Gastroesophageal sphincter (tissue), 3 donors: ENCODE measurements around the gene SLC38A10.

Source experiments
- EP300 ChIP-seq: sonication (generic); formaldehyde crosslinking; IDR thresholded peaks from one replicate; pipeline ENCODE4 v1.6.1; 2017; ENCODE audit warnings: antibody characterized with exemption, mild to moderate bottlenecking
- POLR2AphosphoS5 ChIP-seq: sonication (generic); formaldehyde crosslinking; IDR thresholded peaks from one replicate; pipeline ENCODE4 v1.6.1; 2017; ENCODE audit warnings: antibody characterized with exemption
- TF ChIP-seq, protein P1 (sequence below), 4 experiments: fragments of 200-600 bp in 2 of 4; fragments of 450-650 bp in 2 of 4; sonication (generic) in 1 of 4; IDR thresholded peaks; one replicate each; pipeline ENCODE4 v1.5.1; 2017 to 2019; ENCODE audit warnings: antibody characterized with exemption in 4 of 4, mild to moderate bottlenecking in 2 of 4, moderate library complexity in 2 of 4

DNA sequence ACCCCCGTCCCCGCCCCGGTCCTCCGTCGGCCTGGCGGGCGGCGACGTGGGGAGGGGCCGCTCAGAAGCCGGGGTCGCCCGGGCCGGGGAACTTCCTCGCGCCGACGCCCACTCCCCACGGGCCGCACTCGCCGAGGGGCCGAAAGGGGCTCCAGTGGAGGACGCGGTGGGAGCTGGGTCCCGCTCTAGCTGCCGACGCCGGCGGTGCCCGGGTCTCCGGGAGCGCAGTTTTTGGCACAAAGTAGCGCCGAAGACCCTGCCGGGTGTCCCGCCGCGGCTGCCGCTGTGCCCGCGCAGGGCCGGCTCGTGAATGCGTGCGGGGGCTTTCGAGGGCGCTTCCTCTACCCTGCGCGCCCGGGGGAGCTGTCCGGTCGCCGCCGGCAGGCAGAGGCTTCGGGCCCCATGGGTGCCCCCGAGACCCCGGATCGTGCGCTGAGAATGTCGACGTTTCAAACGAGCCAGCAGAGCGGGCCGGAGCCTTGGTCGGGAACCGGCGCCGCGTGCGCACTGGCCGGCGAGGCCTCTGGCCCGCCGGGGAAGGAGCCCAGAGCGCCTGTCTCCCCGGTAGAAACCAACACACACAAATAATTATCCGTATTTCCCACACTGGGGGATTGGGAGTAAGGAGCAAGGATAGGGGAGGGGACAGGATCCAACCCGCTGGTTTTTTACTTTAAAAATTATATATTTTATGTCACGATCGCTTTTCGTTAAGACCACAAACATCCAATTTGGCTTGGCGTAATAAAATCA, 46.6 kb upstream of the SLC38A10 start:
- TF ChIP-seq, protein P1, sequence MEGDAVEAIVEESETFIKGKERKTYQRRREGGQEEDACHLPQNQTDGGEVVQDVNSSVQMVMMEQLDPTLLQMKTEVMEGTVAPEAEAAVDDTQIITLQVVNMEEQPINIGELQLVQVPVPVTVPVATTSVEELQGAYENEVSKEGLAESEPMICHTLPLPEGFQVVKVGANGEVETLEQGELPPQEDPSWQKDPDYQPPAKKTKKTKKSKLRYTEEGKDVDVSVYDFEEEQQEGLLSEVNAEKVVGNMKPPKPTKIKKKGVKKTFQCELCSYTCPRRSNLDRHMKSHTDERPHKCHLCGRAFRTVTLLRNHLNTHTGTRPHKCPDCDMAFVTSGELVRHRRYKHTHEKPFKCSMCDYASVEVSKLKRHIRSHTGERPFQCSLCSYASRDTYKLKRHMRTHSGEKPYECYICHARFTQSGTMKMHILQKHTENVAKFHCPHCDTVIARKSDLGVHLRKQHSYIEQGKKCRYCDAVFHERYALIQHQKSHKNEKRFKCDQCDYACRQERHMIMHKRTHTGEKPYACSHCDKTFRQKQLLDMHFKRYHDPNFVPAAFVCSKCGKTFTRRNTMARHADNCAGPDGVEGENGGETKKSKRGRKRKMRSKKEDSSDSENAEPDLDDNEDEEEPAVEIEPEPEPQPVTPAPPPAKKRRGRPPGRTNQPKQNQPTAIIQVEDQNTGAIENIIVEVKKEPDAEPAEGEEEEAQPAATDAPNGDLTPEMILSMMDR (IDR thresholded peaks at IDR 0.05): no peak
- TF ChIP-seq POLR2AphosphoS5: no peak
- TF ChIP-seq EP300: no peak
